HCEC 1CT (cell line): Measurements from ENCODE around the gene RNASEH1.

ENCODE experiments used
- DNase-seq: peaks from one replicate; pipeline ENCODE4 v3.0.0-alpha.2; 2017

RNASEH1 gene

DNA sequence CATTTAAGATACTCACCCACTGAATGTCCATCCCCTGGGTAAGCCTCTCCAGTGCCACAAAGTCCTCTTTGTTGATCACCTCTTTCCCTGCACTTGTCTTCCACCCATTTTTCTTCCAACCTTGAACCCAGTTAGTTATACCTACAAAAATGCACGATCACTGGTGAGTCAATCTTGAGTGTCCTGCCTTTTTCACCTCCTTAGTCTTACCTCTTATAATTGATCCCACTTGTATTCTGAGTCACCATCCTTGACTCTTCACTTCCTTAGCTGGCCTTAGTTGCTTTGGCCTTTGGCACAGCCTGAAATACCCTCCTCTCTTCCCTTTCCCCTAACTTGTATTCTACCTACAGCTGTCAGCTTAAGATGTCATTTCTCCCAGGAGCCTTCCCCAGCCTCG lies 10.2 kb downstream of the RNASEH1 start:
- no peak for DNase-seq

GRCh38 chr2:3545788-3546478 lies 12.2 kb downstream of the RNASEH1 start:
- DNase-seq, result no peak

GRCh38 chr2:3543023-3543683 lies 15.0 kb downstream of the RNASEH1 start:
- DNase-seq, result no peak

GRCh38 chr2:3542107-3542506 lies 16.0 kb downstream of the RNASEH1 start:
- no peak for DNase-seq

DNA sequence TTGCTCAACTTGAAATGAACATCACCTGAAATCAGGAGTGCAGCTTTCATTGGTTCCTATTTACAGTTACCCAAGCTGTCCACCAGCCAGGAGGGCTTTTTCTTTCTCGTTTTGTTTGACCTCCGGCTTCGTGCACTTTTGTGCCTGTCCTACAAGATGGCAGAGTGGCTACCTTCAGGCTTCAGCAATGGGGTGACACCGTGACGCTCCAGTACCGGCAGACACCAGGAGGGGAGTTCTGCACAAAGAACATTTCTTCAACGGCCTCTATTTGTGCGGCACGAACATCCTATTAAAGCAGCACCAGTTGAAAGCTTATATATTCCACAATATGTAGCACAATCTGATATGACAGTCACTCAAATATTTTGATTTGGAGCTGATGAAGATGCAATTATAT lies 18.3 kb downstream of the RNASEH1 start:
- DNase-seq, result no peak

DNA sequence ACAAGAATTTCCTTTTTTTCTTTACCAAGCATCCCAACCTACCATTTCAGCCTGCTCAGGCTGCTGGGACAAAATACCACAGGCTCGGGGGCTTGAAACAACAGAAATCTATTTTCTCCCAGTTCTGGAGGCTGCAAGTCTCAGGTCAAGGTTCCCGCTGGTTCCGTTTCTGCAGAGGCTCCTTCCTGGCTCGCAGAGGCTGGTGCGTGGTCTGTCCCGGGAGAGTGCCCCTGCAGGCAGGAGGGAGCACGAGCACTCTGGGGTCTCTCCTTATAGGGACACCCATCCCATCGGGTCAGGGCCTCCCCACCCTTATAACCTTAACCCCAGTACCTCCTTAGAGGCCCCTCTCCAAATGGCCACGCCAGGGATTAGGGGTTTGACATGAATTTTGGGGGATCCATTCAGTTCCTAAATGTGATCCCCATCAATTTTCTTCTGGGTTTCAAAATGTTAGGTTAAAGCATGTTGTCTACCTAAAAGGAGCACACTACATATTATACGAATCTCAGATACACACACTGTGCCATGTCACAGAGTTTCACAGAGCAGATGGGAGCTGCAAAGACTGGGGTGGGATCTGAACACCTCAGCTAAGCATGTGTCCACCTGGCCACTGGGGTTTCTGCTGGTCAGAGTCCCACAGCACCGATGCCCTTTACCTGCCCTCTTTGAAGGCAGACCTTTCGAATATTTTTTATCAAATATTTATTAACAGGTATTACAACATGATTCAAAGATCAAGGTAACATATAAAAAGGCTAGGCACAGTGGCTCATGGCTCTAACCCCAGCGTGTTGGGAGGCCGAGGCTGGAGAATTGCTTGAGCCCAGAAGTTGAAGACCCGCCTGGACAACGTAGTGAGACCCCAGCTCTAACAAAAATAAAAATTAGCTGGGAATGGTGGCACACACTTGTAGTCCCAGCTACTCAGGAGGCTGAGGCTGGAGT lies 21.2 kb downstream of the RNASEH1 start:
- peak; percentile 73 for DNase-seq

- peak; percentile 93 for DNase-seq
These were observed 22.1 kb downstream of the RNASEH1 start for GRCh38 chr2:3535794-3536681.

DNA sequence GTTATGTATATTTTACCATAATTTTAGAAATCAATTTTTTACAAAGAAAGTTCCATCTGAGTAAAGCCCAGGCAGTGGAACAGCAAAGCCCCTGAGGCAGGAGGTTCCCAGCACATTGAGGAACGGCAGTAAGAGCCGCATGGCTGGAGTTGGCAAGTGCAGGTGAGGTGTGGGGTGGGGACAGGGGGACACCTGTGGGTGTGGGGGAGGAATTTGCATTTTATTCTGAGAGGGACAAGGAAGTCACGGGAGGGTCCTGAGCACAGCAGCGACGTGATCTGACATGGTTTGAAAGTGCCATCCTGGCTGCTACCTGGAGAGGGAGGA lies 22.7 kb downstream of the RNASEH1 start:
- no peak for DNase-seq

DNA sequence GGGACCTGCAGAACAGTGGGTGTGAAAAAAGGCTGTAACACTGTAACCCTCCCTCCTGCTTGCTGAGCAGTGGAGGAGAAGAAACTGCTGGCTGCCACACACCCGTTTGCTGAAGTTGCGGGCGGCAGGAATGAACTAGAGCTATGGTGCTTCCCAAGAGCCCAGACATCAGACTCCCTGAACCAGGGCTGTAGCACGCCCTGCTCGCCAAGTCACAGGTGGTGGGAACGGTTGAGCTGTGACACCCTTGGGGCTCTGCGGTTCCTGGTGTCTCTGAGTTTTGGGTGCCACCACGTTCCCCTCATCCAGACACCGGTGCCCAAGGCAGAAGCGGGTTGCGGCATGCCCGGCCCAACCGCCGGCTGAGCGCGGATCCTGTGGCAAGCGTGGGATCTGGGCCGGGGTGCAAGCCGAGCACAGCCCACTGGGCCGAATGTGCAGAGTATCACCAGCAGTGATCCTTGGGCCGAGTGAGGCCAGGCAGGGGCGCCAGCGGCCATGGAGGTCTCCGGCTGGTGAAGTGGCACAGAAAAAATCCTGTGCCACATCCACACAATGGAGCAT lies 23.8 kb downstream of the RNASEH1 start:
- DNase-seq, result no peak

DNA sequence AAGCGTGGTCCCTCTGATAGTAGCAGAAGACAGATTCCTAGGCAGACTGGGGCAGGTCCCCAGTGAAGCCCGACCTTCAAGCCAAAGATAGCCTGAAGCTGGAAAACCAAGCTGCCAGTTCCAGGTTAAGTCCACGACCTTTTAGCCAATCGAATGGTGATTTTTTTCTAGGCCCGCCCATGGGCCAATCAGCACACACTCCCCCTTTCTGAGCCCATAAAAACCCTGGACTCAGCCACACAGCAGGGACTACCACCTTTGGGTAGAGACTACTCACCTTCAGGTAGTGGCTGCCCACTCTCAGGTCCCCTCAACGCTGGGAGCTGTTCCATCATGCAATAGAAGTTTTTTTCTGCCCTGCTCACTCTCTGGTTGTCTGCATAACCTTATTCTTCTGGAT lies 24.3 kb downstream of the RNASEH1 start:
- DNase-seq, result no peak

DNA sequence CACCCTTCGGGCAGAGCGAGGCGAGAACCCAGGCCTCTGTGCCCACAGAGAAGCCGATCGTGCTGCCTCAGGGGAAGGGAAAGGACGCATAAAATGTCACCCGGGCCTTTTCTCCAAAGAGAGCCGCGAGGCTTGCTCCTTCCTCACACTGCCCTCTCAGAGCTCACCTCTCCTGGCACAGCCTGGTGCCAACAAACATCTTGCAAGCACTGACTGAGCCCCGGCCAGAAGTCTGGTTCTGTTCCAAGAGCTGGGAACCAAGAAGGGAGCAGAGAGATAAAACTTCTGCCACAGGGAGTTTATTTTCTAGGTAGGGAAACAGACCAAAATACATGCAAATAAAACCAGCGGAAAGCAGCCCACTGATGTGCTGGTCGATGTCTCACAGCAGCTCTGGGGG lies 25.2 kb downstream of the RNASEH1 start:
- no peak for DNase-seq

DNA sequence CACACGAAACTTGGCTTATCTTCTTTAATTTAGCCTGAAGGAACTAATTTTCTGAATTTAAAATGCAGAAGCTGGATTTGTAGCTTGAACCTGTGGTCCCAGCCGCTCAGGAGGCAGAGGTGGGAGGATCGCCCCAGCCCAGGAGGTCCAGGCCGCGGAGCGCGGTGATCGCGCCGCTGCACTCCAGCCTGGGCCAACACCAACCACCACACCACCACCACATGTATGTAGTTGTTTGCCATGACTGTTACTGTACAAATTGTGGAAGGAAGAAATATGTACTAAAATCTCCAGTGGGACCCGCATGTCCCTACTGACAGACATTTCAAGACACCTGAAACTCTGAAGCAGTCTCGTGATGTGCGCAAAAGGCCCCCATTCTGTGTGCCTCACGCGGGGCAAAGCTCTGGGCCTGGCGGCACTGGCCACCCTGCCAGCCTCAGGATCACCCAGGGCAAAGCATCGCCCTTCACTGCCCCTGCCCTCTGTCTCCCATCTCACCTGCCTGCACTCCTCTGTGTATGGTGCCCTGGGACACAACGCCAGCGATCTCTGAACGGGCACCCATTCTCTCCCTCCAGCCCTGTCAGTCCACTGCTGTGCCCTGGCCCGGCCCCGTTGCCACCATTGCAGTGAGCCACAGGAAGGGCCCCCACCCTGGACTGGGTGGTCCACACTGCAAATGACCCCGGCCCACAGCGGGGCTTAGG lies 28.7 kb downstream of the RNASEH1 start:
- no peak for DNase-seq

GRCh38 chr2:3527886-3528785 lies 30.0 kb downstream of the RNASEH1 start:
- DNase-seq, result no peak

- no peak for DNase-seq
These were observed 31.3 kb downstream of the RNASEH1 start for GRCh38 chr2:3526871-3527270.

GRCh38 chr2:3523551-3524041 lies 34.5 kb downstream of the RNASEH1 start:
- DNase-seq, result peak; percentile 59

- no peak for DNase-seq
These were observed 35.1 kb downstream of the RNASEH1 start for GRCh38 chr2:3522961-3523421.

DNA sequence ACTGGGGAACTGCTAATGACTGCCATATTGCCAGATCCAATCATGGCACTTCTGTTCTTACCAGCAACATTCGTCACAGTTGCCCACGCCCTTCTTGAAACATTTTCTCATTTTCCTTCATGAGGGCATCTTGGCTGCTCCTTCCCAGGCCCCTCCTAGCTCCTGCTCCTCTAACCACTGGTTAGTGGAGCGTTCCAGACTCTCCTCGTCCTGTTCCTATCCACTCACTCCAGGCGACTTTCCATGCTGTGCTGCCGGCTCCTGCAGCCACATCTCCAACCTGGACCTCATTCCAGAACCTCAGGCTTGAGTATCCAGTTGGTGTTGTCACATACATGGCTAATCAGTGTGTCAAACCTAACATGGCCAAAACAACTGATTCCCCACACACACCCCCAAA lies 37.5 kb downstream of the RNASEH1 start:
- no peak for DNase-seq

DNA sequence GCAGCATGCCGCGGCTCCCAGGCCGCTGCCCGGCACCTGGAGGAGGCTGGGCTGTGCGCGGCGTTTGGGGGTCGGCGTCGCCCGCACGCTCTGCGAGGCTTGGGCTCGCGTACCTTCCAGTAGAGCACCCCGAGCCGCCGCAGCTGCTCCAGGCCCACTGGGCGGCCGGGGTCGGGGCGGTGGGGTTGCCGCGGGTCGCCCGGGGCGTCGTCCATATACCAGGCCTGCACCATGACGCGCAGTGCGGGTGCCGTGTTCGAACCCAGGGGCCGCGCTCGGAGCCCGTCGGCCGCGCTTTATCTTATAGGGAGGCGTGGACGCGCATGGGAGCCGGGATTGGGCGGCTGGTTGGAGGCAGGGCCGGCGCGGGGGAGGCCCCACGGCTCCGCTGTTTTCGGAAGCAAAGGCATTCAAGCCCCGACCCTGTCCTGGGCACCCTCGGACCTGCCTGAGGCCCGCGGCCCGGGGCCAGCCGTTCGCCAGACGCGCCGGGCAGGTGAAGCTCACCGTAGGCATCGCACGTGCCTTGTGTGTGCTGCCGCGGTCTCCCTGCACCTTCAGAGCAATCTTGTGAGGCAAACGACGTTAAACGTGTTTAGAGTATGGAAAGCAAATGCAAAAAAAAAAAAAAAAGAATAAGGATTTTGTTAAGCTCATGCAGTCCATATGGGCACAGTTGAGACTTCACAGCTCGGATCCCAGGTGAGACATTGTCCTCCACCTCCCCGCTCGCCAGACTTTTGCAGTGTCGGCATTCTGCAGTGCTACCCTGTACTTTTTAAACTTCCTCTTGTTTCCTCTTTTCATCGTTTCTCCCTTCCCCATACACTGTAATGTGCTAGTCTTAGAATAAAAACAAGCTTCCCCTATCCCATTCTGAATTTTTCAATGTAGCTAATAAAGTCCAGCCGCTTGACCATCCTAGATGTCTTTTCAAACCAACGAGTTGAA lies 38.6 kb downstream of the RNASEH1 start, which contains the start of gene ADI1:
Gene ADI1, minus strand, starts transcription at position 277 of the 951 bp plus-strand sequence. Its CDS starts 44 bp downstream, at position 233.
- DNase-seq, result peak; percentile 77
